Liver (tissue), 3 donors: Measurements from ENCODE around the gene BTBD9.

ENCODE experiments used
- CTCF ChIP-seq: fragments of 150-350 bp; IDR thresholded peaks from 2 replicates; pipeline ENCODE4 v1.5.1; 2017; ENCODE audit warnings: improper control_type of control experiment, low read depth, low read length; ENCODE audit not compliant: missing input control
- GABPA ChIP-seq, 2 donors: IDR thresholded peaks in 1 of 2; conservative IDR thresholded peaks in 1 of 2; 2 replicates each; pipeline ENCODE4 v1.6.1; 2016; ENCODE audit warnings: antibody characterized with exemption in 2 of 2, mild to moderate bottlenecking in 1 of 2, moderate library complexity in 1 of 2
- HNF4A ChIP-seq, 2 donors: conservative IDR thresholded peaks; 2 replicates each; pipeline ENCODE4 v1.6.1; 2016; ENCODE audit warnings: antibody characterized with exemption in 2 of 2, mild to moderate bottlenecking in 2 of 2
- JUND ChIP-seq, 2 donors: IDR thresholded peaks; 2 replicates each; pipeline ENCODE4 v1.6.1; 2016; ENCODE audit warnings: antibody characterized with exemption in 2 of 2
- RAD21 ChIP-seq, 2 donors: IDR thresholded peaks; 2 replicates each; pipeline ENCODE4 v1.6.1; 2016; ENCODE audit warnings: antibody characterized with exemption in 2 of 2, mild to moderate bottlenecking in 2 of 2
- REST ChIP-seq: IDR thresholded peaks from 2 replicates; pipeline ENCODE4 v1.6.1; 2016; ENCODE audit warnings: antibody characterized with exemption, mild to moderate bottlenecking
- SP1 ChIP-seq: IDR thresholded peaks from 2 replicates; pipeline ENCODE4 v1.6.1; 2018; ENCODE audit warnings: antibody characterized with exemption, mild to moderate bottlenecking
- TAF1 ChIP-seq: conservative IDR thresholded peaks from 2 replicates; pipeline ENCODE4 v1.6.1; 2016; ENCODE audit warnings: antibody characterized with exemption, mild to moderate bottlenecking
- ZBTB33 ChIP-seq: IDR thresholded peaks from 2 replicates; pipeline ENCODE4 v1.6.1; 2016; ENCODE audit warnings: antibody characterized with exemption
- TF ChIP-seq, protein P1 (sequence below): IDR thresholded peaks from 2 replicates; pipeline ENCODE4 v1.6.1; 2016; ENCODE audit warnings: antibody characterized with exemption
- donor health status: healthy.
- donor health status: healthy.

GRCh38 chr6:38508286-38508685 is 131.4 kb downstream of the BTBD9 start:
- TF ChIP-seq JUND (IDR thresholded peaks at IDR 0.05) (no peak), TAF1 (no peak), SP1 (no peak), REST (no peak), RAD21 (IDR thresholded peaks at IDR 0.05) (no peak), CTCF (no peak), ZBTB33 (no peak), HNF4A (conservative IDR thresholded peaks at IDR 0.05) (no peak), GABPA (IDR thresholded peaks at IDR 0.05 in 1 of 2, conservative IDR thresholded peaks at IDR 0.05 in 1 of 2) (no peak)
- TF ChIP-seq, protein P1, sequence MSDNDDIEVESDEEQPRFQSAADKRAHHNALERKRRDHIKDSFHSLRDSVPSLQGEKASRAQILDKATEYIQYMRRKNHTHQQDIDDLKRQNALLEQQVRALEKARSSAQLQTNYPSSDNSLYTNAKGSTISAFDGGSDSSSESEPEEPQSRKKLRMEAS = no peak
